Measurements from ENCODE around the gene SLC12A3.

GRCh38 chr16:56824331-56824730 lies 40.7 kb upstream of the SLC12A3 start:
- TF ChIP-seq GLIS3 (CRISPR knock-in tag; IDR thresholded peaks at IDR 0.05) (no peak), SNAI2 (CRISPR knock-in tag; IDR thresholded peaks at IDR 0.05) (no peak), ZFP30 (CRISPR knock-in tag; IDR thresholded peaks at IDR 0.05) (no peak), ZNF70 (CRISPR knock-in tag; IDR thresholded peaks at IDR 0.05) (no peak), PPARA (CRISPR knock-in tag; IDR thresholded peaks at IDR 0.05; ENCODE audit: borderline replicate concordance) (no peak), RARB (CRISPR knock-in tag; IDR thresholded peaks at IDR 0.05) (no peak), TCF4 (CRISPR knock-in tag; IDR thresholded peaks at IDR 0.05; ENCODE audit: borderline replicate concordance) (no peak), POU6F1 (CRISPR knock-in tag; IDR thresholded peaks at IDR 0.05; ENCODE audit: borderline replicate concordance, low read depth) (no peak), ARNTL (CRISPR knock-in tag; IDR thresholded peaks at IDR 0.05; ENCODE audit: borderline replicate concordance, low read depth) (no peak)
- TF ChIP-seq, protein P1, sequence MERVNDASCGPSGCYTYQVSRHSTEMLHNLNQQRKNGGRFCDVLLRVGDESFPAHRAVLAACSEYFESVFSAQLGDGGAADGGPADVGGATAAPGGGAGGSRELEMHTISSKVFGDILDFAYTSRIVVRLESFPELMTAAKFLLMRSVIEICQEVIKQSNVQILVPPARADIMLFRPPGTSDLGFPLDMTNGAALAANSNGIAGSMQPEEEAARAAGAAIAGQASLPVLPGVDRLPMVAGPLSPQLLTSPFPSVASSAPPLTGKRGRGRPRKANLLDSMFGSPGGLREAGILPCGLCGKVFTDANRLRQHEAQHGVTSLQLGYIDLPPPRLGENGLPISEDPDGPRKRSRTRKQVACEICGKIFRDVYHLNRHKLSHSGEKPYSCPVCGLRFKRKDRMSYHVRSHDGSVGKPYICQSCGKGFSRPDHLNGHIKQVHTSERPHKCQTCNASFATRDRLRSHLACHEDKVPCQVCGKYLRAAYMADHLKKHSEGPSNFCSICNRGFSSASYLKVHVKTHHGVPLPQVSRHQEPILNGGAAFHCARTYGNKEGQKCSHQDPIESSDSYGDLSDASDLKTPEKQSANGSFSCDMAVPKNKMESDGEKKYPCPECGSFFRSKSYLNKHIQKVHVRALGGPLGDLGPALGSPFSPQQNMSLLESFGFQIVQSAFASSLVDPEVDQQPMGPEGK (CRISPR knock-in tag; IDR thresholded peaks at IDR 0.05; ENCODE audit: borderline replicate concordance): no peak

Data from SK-N-SH treated with all-trans-retinoic acid at 6 μM for 48 hours (cell line).